GM19025 (cell line): ENCODE data around the gene PLEKHH3.
A peak's percentile ranks its signal among the peaks of the same experiment; 100 is the strongest.
"Not testable (repeated sequence)": the region's sequence is repeated elsewhere in the genome, so short reads cannot be mapped to it uniquely, and the experiment has no call there.

ENCODE experiments used
- ATAC-seq: cut with Tn5 transposase; IDR thresholded peaks from one replicate; pipeline ENCODE4 v1.9.1; 2021; ENCODE audit warnings: mild to moderate bottlenecking, low read depth, moderate library complexity; ENCODE audit not compliant: unreplicated experiment

The PLEKHH3 gene

DNA sequence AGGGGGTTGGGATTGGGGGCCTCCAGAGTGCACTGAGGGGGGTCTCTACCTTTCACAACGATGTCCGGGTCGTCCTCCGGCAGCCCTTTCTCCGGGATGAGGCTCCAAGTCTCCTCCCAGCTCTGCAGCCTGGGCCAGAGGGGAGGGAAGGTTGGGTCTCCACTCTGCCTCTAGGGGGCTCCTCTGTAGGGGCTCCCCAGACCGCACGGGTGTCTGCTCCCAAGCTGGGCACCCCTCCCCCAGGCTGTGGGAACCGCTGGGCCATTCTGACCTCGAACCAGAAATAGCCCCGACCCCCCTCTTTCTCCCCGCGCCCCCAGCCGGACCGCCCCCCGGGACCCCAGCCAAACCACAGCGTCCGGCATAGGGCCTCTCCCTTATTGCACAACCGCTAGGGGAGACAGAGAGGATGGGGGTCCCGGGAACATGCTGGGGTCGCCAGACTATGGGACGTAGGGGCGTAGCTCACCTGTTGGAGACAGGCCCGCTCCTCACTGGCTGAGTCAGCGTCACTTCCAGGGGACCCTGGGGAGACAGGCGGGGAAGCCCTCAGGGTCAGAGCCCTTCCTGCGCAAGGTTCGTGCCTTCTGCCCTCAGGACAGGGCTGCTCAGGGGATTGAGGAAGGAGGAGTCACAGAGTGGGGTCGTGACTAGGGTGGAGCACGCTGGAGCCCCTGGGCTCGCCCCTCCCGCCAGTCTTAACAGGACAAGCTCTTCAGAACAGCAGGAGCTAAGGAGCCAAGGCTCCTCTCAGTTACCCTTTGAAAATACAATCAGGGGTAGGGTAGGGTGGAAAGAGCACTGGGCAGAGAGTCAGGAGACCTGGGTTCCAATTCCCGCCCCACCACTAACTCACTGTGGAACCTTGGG is 2.7 kb downstream of the PLEKHH3 start:
- ATAC-seq, result no peak

DNA sequence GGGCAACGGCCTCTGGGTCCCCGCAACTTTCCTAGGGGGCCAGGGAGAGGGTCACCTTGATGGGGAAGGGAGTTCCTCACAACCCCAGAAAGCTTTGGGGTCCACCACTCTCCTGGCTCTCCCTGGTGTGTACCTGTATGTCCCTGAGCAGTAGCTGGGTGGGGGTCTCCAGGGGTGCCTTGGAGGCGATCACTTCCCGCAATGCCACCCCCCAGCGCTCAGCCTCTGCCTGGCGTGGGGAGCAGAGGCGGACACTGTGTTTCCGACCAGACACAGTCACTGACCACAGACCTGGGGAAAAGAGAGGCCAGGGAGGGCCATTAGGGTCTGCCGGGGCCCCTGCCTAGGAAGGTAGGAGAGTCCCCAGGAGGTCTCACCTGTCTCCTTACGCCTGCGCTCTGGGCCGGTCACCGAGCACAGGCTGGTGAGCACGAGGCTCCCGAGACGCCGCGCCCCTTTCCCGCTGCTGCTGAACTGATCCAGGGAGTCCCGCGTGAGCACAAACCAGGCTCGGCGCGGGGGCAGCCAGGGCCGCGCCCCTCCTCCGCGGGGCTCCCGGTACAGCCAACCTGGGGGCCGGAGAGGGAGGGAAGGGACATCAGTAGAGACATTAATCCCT is 3.4 kb downstream of the PLEKHH3 start:
- no peak for ATAC-seq

DNA sequence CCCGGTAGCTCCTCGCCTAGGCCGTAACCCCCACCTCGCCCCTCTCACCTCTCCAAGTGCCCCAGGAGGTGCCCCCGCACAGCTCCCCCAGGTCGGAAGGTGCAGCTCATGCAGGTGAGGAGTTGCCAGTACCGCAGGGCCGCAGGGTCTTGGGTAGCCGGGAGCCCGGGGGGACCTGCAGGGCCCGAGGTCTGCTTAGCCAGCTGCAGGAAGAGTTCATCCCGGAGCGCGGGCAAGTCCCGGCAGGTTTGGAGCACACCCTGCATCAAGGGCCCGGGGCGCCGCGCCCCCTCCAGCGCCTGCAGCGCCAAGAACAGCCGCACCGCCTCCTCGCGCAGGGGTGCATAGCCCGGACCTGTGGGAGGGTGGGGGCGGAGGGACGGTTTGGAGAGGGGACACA is 4.8 kb downstream of the PLEKHH3 start:
- no peak for ATAC-seq

- ATAC-seq, result no peak
These were observed 5.8 kb downstream of the PLEKHH3 start for GRCh38 chr17:42670789-42671657.

DNA sequence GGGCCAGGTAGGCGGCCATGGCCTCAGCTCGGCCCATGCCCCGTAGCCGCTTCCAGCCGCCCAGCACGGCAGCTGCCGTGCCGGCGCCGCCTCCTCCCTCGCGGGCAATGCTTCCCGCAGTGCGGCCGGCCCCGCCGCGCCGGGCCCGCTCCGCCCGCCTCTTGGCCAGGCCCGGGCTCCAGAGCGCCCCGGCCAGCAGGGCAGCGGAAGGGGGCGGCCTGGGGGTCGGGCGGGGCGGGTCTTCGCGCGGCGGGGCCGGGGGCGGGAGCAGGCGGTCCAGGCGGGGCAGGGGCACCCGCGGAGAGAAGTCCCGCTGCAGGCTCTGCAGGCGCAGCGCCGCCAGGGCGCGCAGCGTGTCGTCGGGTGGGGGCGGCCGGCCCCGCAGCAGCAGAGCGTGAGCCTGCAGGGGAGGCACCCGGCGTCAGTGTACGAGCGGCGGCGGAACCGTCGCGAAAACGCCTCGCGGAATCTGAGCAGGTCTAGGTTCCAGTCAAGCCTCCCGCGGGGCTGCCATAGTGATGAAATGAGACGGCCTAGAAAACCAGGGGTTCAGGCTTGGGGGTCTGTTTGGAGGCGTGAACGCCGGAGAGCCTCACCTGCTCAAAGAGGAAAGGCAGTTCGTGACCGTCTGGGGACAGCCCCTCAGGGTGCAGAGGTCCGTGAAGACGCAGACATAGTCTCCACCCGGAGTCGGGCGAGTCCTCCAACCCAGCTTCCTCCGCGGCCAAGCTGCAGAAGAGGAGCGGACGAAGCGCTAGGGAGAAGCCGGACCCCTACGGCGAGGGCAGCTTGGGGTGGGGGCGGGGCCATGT is 6.6 kb downstream of the PLEKHH3 start:
- peak; percentile 44 for ATAC-seq

GRCh38 chr17:42669705-42669976 is 7.2 kb downstream of the PLEKHH3 start:
- no peak for ATAC-seq

DNA sequence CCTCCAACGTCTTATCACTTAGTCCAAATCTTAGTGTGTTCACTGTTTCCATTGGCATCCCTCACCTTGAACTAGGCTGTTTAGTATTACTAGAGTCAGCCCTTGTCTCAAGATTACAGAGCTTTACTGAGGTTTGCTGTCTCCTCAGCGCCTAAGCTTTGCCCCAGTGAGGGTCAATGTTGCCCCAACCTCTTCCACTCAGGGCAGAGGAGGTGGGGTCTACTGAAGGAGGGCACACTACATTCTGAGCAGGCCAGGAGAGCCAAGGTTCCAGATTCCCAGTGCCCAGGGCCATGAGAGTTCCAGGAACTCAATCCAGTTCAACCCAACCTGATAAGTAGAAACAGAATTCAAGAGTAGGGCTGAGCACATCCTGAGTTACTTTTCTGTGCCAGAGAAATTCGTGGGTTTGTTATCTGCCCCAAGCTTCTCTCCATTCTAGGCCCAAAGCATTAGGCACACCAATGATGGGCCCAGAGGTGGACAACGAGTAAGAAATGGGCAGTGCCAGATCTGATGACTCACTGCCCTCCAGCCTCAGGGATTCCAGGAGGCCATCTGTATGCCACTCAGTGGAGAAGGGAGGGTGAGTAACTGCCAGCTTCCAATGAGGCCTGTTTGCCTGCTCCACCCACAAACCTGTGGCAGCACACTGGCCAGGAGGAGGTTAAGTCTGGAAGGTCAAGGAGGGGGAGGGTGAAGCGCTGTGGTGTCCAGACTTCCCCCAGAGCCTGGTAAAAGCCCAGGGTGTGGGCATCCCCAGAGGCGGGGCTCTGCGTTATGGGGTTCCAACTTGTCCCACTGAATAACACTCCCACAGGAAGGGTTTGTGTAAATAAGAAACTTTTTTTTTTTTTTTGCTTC is 9.5 kb downstream of the PLEKHH3 start:
- ATAC-seq, result no peak

DNA sequence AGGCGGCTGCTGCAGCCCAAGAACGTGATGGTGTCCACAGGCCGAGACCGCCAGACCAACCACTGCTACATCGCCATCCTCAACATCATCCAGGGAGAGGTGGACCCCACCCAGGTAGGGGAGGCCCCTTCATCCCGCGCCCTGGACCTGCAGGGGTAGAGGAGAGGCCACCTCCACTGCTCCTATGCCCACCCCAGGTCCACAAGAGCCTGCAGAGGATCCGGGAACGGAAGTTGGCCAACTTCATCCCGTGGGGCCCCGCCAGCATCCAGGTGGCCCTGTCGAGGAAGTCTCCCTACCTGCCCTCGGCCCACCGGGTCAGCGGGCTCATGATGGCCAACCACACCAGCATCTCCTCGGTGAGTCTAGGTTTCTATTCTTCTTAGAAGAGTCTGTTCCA is 10.7 kb downstream of the PLEKHH3 start:
- not testable (repeated sequence) for ATAC-seq

GRCh38 chr17:42665581-42666001 is 11.2 kb downstream of the PLEKHH3 start:
- ATAC-seq, result no peak

DNA sequence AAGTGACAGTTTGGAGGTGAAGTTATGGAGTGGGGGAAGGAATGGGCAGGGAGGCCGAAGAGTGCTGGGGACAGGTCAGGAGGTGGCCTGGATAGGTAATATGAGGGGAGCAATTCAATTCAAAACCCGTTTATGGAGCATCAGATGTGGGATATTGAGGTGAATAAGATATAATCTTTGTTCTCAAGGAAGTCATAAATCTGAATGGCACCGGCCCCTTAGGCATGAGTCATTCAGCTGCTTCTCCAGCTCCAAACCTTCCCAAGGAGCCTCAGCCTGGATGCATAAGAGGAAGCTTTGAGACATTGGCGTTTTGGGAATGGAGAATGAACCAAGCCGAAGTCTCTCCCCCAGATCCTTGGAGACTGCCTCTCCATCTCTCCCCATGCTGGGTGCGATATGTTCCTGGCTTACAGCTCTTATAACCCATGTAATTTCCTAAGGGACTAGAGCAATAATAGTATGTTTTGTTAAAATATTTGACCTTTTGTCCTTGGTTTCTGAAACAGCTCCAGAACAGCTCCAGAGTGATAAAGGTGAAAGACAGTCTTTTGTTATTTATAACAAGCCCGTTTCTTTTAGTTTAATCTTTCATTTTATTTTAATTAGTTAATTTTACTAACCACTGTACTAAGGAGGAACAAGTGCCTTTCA is 16.0 kb downstream of the PLEKHH3 start:
- no peak for ATAC-seq

- ATAC-seq, result not testable (repeated sequence)
These were observed 16.9 kb downstream of the PLEKHH3 start for GRCh38 chr17:42659932-42660274.

GRCh38 chr17:42659079-42659931 is 17.5 kb downstream of the PLEKHH3 start, which contains the start of gene TUBG2:
TUBG2 (plus strand) TSS chr17:42659284; CDS start chr17:42659504, 220 bp downstream.
- peak; percentile 45 for ATAC-seq

- ATAC-seq, result no peak
These were observed 18.8 kb downstream of the PLEKHH3 start for GRCh38 chr17:42657824-42658588.

DNA sequence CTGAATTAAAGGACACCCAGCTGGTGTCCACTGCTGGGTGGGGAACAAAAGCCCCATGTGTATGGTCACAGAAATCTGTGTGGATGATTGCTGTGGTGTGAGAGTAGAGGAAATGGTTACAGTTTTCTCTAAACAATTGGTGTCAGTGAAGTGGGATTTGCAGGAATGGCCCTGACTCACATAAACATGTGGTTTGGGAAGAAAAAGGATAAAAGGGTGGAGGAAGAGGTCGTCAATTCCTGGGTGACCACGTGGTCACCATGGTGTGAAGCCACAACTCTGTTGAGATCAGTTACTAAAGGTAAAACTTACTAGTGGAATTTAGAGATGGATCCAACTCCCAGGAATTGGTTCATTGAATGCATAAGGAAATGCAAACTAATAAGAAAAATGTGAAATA is 21.3 kb downstream of the PLEKHH3 start:
- no peak for ATAC-seq

GRCh38 chr17:42653179-42654124 is 23.3 kb downstream of the PLEKHH3 start:
- no peak for ATAC-seq

GRCh38 chr17:42651392-42651791 is 25.4 kb downstream of the PLEKHH3 start:
- ATAC-seq, result no peak
